Stimulated activated CD8-positive, alpha-beta memory T cell treated with anti-CD3 and anti-CD28 coated beads, Interleukin-12 subunit alpha, Interleukin-12 subunit beta, amount 100 ng/mL, for 4 hours (primary cell): Measurements from ENCODE around the gene TAS2R5.
"Not testable (repeated sequence)": the region's sequence is repeated elsewhere in the genome, so short reads cannot be mapped to it uniquely, and the experiment has no call there.

Experiments
- DNase-seq: peaks from one replicate; pipeline ENCODE4 v3.0.0-alpha.2; 2020; ENCODE audit warnings: low read depth

TAS2R5 gene, protein sequence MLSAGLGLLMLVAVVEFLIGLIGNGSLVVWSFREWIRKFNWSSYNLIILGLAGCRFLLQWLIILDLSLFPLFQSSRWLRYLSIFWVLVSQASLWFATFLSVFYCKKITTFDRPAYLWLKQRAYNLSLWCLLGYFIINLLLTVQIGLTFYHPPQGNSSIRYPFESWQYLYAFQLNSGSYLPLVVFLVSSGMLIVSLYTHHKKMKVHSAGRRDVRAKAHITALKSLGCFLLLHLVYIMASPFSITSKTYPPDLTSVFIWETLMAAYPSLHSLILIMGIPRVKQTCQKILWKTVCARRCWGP

DNA sequence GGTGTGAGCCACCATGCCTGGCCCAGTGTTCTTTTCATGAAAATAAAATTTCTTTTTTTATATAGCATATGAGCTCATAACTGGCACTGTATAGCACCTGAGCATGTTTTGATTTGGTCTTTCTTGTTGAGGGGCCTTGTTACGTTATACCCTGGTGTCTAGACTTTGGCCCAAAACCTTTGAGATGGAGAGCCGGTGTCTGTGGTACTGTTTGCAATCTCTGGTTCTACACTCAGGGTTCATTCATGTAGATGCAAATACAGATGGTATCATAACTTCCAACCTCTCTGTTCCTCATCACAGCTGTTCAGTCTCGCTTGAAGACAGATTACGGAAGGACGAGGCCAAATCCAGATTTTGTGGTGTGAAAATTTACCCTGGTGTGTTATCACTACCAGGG lies at the start of gene TAS2R5:
TSS of gene TAS2R5 (plus strand) at position 301 of the 400 bp plus-strand sequence. CDS start 145 bp downstream, outside the sequence.
- DNase-seq: no peak

DNA sequence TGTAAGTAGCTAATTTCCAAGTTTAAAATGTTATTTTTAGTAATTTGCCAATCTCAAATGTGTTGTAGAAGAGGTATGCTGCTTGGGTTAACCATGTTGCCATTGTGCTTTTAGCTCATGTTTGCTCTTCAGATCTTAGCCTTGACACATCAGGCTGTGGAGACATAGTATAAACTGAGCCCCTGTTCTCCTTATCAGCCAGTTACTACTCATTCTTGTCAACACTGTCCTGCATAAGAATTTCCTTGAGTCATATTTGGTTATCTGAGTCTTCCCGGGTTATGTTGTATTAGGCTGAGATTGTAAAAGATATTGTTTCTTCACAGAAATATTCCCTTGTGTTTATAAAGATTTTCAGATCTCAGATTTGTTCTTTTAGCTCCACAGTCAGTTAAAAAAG lies 47.8 kb upstream of the TAS2R5 start:
- DNase-seq: no peak

DNA sequence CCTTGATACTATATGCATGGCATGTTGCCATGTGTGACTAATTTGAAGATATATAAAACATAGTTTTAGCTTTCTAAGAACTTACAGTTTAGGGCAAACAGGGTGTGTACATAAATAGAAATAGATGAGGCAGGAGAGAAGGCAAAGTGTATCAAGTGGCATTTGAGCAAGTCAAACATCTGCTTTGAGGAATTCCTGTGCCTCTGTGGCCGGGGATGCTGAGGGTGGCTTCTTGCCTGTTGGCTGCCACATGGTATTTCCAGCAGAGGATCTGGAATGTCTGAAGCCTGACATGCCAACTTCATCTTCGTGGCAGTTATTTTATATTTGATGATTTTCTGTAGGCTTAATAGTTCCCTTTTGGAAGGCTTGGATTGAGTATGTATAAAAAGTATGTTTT lies 45.9 kb upstream of the TAS2R5 start:
- no peak for DNase-seq

DNA sequence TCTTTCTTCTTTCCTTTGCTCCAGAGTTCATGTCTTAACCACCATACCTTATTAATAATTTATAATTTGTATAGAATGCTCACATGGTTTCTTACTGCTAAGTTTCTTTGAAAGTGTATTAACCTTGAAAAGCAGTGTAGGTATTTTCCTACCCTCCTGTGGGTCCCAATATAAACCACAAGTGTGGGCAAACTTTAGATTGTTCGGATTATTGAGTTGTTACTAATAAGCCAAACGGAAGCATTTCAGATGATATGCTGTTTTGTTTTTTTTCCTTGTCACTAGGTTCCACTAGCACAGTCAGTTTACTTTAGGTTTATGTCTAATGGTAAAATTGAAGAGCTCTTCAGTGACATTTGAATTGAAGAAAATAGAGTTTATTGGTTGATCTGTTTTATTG lies 41.6 kb upstream of the TAS2R5 start:
- no peak for DNase-seq

DNA sequence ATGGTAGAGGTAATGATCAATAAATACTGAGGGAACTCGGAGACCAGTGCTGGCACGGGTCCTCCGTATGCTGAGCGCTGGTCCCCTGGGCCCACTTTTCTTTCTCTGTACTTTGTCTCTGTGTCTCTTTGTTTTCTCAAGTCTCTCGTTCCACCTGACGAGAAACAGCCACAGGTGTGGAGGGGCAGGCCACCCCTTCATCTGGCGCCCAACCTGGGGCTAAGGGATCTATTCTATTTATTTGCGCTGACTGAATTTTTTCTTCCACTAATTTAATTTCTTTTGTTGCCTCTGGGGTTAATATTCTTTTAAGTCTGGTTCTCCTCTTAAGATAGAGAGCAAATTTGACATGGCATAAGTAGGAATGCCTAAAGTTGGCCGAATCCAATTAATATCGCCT lies 38.1 kb upstream of the TAS2R5 start:
- not testable (repeated sequence) for DNase-seq

DNA sequence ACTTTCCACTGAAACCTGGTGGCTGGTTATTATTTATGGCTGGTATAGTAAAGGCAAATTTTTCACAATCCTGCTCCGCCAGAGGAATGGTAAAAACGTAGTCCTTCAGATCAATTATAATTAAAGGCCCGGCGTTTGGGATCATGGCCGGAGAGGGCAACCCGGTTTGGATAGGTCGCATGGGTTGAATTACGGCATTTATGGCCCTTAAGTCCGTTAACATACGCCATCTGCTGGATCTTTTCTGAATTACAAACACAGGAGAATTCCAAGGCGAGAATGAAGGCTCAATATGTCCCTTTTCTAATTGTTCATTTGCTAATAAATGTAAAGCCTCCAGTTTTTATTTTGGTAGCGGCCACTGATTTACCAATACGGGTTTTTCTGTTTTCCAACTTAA lies 37.4 kb upstream of the TAS2R5 start:
- no peak for DNase-seq

DNA sequence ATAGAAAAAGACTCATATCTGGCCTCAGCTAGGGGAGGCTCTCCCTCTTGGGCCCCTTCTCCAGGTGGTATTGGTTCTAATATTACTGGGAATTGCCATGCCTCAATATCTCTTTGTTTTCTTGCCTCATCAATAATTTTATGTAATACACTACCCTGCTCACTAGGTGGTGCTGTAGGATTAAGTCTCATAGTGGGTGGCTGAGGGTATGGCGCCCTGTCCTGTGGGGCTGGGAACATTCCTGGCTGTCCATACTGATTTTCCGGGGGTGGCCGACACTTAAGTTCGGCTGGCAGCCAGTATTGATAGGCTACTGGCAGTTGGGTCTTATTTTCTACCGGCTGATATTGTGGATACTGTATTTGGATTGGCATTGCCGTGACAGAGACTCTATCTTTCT lies 35.1 kb upstream of the TAS2R5 start:
- no peak for DNase-seq

DNA sequence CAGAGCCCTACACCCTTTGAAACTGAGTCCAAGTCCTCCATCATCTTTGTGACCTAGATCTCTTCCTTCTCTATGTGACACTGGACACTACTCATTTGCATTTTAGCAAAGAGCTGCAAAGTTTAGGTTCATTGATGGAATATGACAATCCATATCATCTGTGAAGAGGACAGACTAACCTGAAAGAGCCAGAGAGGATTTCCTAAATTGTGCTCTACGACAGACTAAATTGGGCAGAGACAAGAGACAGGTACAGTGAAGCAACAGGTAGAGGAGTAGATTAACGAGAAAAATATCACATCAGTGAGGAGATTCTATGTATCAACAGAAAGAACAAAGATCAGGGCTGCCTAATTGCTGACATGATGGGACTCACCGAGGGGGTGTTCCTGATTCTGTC lies 26.2 kb upstream of the TAS2R5 start, which contains the start of gene TAS2R3:
TSS of gene TAS2R3 (plus strand) at position 301 of the 400 bp plus-strand sequence. CDS start at position 363, 62 bp downstream.
- DNase-seq: no peak

DNA sequence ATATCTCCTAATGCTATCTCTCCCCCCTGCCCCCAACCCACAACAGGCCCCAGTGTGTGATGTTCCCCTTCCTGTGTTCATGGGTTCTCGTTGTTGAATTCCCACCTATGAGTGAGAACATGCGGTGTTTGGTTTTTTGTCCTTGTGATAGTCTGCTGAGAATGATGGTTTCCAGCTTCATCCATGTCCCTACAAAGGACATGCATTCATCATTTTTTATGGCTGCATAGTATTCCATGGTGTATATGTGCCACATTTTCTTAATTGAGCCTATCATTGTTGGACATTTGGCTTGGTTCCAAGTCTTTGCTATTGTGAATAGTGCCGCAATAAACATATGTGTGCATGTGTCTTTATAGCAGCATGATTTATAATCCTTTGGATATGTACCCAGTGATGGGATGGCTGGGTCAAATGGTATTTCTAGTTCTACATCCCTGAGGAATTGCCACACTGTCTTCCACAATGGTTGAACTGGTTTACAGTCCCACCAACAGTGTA lies 19.9 kb upstream of the TAS2R5 start:
- not testable (repeated sequence) for DNase-seq

DNA sequence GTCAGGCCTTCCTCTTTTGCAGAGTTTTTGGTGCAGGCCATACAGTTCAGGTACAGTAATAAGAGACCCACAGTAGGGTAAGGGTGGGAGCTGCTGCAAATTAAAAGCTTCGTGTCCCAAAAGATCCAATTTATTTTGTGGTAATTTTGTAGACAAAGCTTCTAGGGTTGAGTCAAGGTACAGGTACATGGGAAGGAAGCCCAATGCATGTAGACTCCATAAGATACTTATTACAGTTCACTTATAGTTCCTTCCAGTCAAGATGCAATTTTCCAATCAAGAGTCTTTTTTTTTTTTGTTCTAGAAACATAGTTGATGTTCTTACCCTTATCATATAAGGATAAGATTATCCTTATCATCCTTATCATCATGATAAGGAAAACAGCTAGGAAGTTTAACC lies 13.6 kb upstream of the TAS2R5 start, which contains the start of gene TAS2R4:
TSS of gene TAS2R4 (plus strand) at position 301 of the 400 bp plus-strand sequence. CDS start 1,815 bp downstream, outside the sequence.
- DNase-seq: no peak

DNA sequence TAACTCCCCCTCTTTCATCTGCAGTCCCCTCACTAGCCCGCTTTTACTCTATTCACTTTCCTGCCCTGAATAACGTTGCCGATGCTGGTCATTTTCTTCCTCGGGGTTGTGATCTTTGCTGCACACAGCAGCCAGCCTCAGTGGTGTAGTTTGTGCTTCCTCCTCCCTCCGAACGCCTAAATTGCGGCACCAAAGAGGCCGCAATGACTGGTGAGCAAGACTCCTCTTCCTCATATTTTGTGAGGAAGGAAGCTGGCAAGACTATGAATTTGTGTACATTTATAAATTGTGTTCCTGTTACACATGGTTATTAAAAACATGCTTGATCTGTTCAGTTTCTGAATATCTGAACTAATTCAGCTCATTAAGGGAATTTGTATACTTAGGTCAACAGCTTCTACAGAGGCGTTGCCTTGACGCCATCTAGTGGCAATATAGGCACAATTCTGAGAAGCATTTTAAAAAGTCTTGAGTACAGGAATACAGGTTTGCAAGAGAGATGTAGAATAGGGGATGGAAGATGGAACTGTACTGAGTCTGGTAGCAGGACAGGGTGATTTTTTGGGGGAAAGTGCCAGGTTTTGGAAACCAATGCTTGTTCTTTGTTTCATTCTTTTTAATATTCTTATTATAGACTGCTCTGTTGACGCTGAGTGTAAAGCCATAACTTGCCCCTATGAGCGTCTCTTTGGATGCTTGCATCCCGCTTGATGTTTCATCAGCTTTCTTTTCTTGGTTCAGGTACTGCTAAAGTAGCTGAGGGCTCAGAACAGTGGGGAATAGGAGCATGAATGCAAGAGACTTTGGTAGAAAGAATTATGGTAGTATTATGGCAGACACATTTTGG lies 4.1 kb upstream of the TAS2R5 start:
- no peak for DNase-seq

DNA sequence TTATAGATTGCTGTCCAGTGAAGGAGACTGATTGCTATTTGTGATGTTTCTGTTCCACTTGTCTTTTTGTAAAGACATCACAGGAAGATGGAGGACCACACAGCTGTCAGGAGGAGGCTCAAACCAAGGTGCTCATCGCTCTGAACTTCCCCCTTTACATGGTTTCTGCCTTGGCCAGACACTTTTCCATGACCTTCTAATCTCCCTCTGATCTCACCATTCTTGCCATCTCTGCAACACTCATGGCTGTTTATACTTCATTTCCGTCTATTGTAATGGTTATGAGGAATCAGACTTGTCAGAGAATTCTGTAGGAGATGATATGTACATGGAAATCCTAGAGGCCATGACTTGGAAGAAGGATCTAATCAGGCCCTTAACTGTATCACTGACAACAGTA lies 1.7 kb upstream of the TAS2R5 start:
- DNase-seq: no peak

DNA sequence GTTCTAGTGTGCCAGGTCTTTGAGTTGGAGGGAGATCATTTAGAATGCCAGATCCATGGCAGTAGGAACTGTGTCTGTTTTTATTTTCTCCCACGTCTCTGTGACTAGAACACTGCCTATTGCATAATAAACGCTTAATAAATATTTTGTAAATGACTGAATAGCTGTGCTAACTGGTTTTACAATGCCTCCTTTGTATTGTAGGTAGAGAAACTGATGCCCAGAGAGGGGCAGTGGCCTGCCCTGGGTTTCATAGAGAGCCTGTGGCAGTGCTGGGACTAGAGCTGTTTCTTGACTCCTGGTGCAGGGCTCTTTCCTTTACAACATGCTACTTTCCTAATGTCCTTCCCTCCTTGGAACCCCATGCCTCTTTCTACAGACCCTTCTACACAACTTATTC lies 2.5 kb downstream of the TAS2R5 start:
- no peak for DNase-seq

DNA sequence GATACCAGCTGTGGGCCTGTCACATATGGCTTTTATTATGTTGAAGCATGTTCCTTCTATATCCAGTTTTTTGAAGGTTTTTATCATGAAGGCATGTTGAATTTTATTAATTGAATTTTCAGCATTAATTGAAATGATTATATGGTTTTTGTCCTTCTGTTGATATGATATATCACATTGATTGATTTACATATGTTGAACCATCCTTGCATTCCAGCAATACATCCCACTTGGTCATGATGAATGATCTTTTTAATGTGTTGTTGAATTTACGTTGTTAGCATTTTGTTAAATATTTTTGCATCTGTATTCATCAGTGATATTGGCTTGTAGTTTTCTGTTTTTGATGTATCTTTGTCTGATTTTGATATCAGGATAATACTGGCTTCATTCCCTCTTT lies 30.1 kb downstream of the TAS2R5 start:
- no peak for DNase-seq

DNA sequence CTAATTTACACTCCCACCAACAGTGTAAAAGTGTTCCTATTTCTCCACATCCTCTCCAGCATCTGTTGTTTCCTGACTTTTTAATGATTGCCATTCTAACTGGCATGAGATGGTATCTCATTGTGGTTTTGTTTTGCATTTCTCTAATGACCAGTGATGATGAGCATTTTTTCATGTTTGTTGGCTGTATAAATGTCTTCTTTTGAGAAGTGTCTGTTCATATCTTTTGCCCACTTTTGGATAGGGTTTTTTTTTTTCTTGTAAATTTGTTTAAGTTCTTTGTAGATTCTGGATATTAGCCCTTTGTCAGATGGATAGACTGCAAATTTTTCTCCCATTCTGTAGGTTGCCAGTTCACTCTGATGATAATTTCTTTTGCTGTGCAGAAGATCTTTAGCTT lies 32.4 kb downstream of the TAS2R5 start:
- not testable (repeated sequence) for DNase-seq

DNA sequence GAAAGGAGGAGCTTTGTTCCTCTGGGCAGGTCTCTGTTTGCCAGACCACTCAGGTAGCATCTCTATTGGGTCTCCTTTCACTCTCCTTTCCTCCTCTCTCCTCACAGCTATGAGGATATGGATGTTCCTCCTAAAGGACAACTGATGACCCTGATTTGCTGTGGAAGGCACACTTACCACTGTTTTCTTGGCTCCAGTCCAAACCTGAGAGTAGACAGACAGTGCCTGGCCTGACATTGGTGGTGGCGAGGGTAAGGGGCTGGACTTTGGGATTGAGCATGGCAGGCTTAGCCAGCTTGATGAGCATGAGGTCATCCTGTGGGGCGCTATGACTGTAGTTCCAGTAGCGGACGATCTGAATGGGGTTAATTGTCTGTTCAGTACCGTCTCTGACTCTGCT lies 47.7 kb downstream of the TAS2R5 start:
- no peak for DNase-seq

DNA sequence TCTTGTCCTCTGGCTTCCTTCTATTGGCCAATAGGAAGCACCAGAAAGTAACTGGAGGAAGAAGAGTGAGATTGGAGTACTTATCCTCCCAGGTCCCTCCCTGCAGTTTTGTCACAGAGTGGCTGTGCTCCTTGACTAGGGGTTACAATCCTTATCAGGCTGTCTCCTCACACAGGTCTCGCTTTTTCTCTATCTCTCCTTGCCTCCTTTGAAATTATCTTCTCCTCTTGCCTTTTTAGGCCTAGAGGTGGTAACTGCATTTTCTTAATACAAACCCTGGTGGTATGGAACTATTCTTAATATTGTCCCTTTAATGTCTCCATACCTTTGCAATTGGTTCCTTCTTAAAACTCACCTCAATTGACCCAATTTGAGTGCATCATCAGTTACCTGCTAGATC lies 48.6 kb downstream of the TAS2R5 start:
- DNase-seq: no peak

DNA sequence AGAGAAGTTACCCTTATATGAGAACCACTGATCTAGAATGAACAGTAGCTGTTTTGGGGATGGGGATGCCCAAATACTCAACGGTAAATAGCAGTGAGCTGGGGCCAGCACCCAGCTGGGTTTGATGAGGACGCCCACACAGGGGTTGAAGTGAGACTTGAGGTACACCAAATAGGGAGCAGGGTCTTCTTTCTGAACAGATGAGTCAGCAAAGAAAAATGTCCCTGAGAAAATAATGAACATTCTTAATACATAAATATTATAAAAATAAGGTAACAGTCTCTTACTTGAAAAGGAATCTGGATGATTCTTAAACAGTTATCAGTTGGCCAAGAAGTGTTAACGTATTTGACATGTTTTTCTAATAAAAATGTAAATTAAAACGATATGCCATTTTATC lies 49.2 kb downstream of the TAS2R5 start:
- no peak for DNase-seq

DNA sequence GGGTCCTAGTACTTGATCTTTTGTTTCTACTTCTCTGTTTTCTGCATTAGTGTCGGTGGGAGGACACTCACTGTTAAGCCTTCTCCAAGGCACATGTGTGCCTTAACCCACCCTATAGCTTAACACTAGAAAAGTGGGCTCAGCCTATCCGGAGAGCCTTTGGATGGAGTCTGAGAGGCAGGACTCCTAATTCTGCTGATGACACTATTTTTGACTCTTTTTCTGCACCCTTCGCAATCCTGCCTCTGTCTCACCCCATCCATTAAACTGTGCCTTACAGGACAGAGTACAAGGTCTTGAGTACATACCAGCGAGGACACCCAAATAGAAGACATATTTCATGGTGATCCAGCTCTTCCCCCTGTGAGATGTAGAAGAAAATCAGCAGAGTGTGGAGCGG lies 50.7 kb downstream of the TAS2R5 start:
- DNase-seq: no peak
